CD14-positive monocyte (primary cell): ENCODE results near the gene TSPAN7. TPM values are rescaled to one million over a fixed set of nuclear protein-coding genes. Genes with fewer than 3 reads are reported as not detected.

Source experiments
- DNase-seq, 3 donors: peaks; one replicate each; pipeline ENCODE4 v3.0.0-alpha.2; 2011 to 2022
- H2AFZ ChIP-seq: 2 replicates; pipeline ENCODE4 v1.6.0; 2012; ENCODE audit warnings: mild to moderate bottlenecking, low read depth, low read length, inconsistent platforms; ENCODE audit not compliant: insufficient read depth, poor library complexity, severe bottlenecking
- H3K27ac ChIP-seq, 2 donors: 1 replicate in 1 of 2; 2 replicates in 1 of 2; pipeline ENCODE4 v1.5.1; 2012 to 2013; ENCODE audit warnings: low read length in 2 of 2, control low read depth in 1 of 2, inconsistent platforms in 1 of 2, low read depth in 1 of 2, mild to moderate bottlenecking in 1 of 2
- H3K27me3 ChIP-seq, 2 donors: one replicate each; pipeline versions ENCODE4 v1.6.0 to v1.6.1; 2011 to 2013; ENCODE audit warnings: low read length in 2 of 2; ENCODE audit not compliant: control insufficient read depth in 2 of 2, insufficient read depth in 2 of 2
- H3K36me3 ChIP-seq, 2 donors: replicated peaks in 1 of 2; 1 replicate in 1 of 2; 2 replicates in 1 of 2; pipeline versions ENCODE4 v1.5.1 to v1.6.1; 2012 to 2013; ENCODE audit warnings: low read length in 2 of 2, control low read depth in 1 of 2, inconsistent platforms in 1 of 2, mild to moderate bottlenecking in 1 of 2; ENCODE audit not compliant: insufficient read depth in 2 of 2, control insufficient read depth in 1 of 2
- H3K4me1 ChIP-seq, 2 donors: 1 replicate in 1 of 2; 2 replicates in 1 of 2; pipeline versions ENCODE4 v1.5.1 to v1.6.1; 2012 to 2013; ENCODE audit warnings: low read length in 2 of 2, control low read depth in 1 of 2, inconsistent platforms in 1 of 2, mild to moderate bottlenecking in 1 of 2, moderate library complexity in 1 of 2; ENCODE audit not compliant: insufficient read depth in 2 of 2, control insufficient read depth in 1 of 2
- H3K4me2 ChIP-seq: replicated peaks from 2 replicates; pipeline ENCODE3; 2012; ENCODE audit warnings: low read length, moderate library complexity, mild to moderate bottlenecking; ENCODE audit not compliant: poor library complexity, severe bottlenecking; ENCODE audit errors: extremely low read depth
- H3K4me3 ChIP-seq, 3 experiments: fragments of 200-600 bp in 1 of 3; sonication (generic) in 1 of 3; replicated peaks in 1 of 3; 1 replicate in 2 of 3; 2 replicates in 1 of 3; pipeline ENCODE4 v1.5.1; 2011 to 2013; ENCODE audit warnings: low read length in 3 of 3, mild to moderate bottlenecking in 3 of 3, control low read depth in 2 of 3, low read depth in 2 of 3, inconsistent platforms in 1 of 3, moderate library complexity in 1 of 3
- H3K79me2 ChIP-seq: 2 replicates; pipeline ENCODE4 v1.6.0; 2012; ENCODE audit warnings: mild to moderate bottlenecking, control low read depth, inconsistent platforms, low read length, moderate library complexity; ENCODE audit not compliant: insufficient read depth
- H3K9ac ChIP-seq: 2 replicates; pipeline ENCODE4 v1.6.0; 2017; ENCODE audit warnings: low read length, mild to moderate bottlenecking; ENCODE audit not compliant: insufficient read depth, poor library complexity, severe bottlenecking
- H3K9me3 ChIP-seq, 2 donors: replicated peaks in 1 of 2; 1 replicate in 1 of 2; 2 replicates in 1 of 2; pipeline versions ENCODE4 v1.5.1 to v1.6.1; 2012 to 2013; ENCODE audit warnings: low read length in 2 of 2, control low read depth in 1 of 2; ENCODE audit not compliant: control insufficient read depth in 1 of 2, insufficient read depth in 1 of 2
- H4K20me1 ChIP-seq: 2 replicates; pipeline ENCODE4 v1.6.0; 2012; ENCODE audit warnings: mild to moderate bottlenecking, low read length, control low read depth, moderate library complexity; ENCODE audit not compliant: insufficient read depth
- H3K27ac Mint-ChIP-seq, 7 donors: one replicate each; pipeline ENCODE4 v1.8.0; 2020; ENCODE audit warnings: mild to moderate bottlenecking in 7 of 7, mixed read lengths in 7 of 7, moderate library complexity in 6 of 7, inconsistent platforms in 2 of 7
- H3K27me3 Mint-ChIP-seq, 3 donors: one replicate each; pipeline ENCODE4 v1.8.0; 2021 to 2022; ENCODE audit warnings: low read depth in 3 of 3, mild to moderate bottlenecking in 3 of 3, mixed read lengths in 3 of 3, moderate library complexity in 3 of 3, inconsistent platforms in 1 of 3
- H3K36me3 Mint-ChIP-seq, 2 donors: one replicate each; pipeline ENCODE4 v1.8.0; 2020; ENCODE audit warnings: mixed read lengths in 2 of 2, inconsistent platforms in 1 of 2, mild to moderate bottlenecking in 1 of 2
- H3K4me1 Mint-ChIP-seq: one replicate; pipeline ENCODE4 v1.8.0; 2020; ENCODE audit warnings: mild to moderate bottlenecking, mixed read lengths
- H3K4me3 Mint-ChIP-seq, 2 donors: one replicate each; pipeline ENCODE4 v1.8.0; 2020; ENCODE audit warnings: mild to moderate bottlenecking in 2 of 2, mixed read lengths in 2 of 2, moderate library complexity in 1 of 2
- H3K9me3 Mint-ChIP-seq, 7 donors: one replicate each; pipeline ENCODE4 v1.8.0; 2020 to 2022; ENCODE audit warnings: mixed read lengths in 7 of 7, mild to moderate bottlenecking in 6 of 7, moderate library complexity in 6 of 7, inconsistent platforms in 2 of 7
- CTCF ChIP-seq: fragments of 200-600 bp; IDR thresholded peaks from one replicate; pipeline ENCODE4 v1.8.0; 2022; ENCODE audit warnings: antibody characterized with exemption, mild to moderate bottlenecking
- WGBS: methylation state at CpG from one replicate; pipeline ENCODE4 v1.1.5; 2013; ENCODE audit warnings: missing lambda C conversion rate; ENCODE audit not compliant: insufficient coverage; 5-methylcytosine and 5-hydroxymethylcytosine counted together
- intact Hi-C, 2 donors: fragments of 100-400 bp; cut with micrococcal nuclease; formaldehyde crosslinking; loops; one replicate each; pipeline versions ENCODE4 v1.15.0 to v1.15.1; 2023
- polyA plus RNA-seq, 3 donors: library from polyadenylated mRNA; depleted of rRNA in 1 of 3; unstranded in 2 of 3; stranded (reverse) in 1 of 3; fragments of 300-500 nt in 2 of 3; fragments of >200 nt in 1 of 3; fragmentation: Illumina TruSeq in 2 of 3; gene quantifications; 1 replicate in 2 of 3; 2 replicates in 1 of 3; pipeline ENCODE4 v1.2.3, GENCODE V29; 2012 to 2021

The TSPAN7 gene
- polyA plus RNA-seq, 3 donors = not detected

GRCh38 chrX:38726612-38727011 lies 165.3 kb downstream of the TSPAN7 start:
- no peak overlapping the region for H3K9ac ChIP-seq
- no peaks in the 10 kb centered on the region for H3K36me3 ChIP-seq
- no peak for DNase-seq
- intact Hi-C loops = no loop called here
- no peaks in the 10 kb centered on the region for H3K4me1 ChIP-seq
- no peak overlapping the region for H3K27ac Mint-ChIP-seq
- no peaks in the 10 kb centered on the region for H3K36me3 Mint-ChIP-seq
- no peak for TF ChIP-seq CTCF
- WGBS = no CpG with 5 or more reads among the region's 2 CpGs
- no peak overlapping the region for H3K4me3 ChIP-seq
- H3K4me1 Mint-ChIP-seq = peaks cover 4% of the 10 kb centered on the region
- peaks cover 0 to 5% (median 0%) of the 10 kb centered on the region in 7 donors for H3K9me3 Mint-ChIP-seq
- H3K27me3 ChIP-seq = no peaks in the 10 kb centered on the region
- H3K79me2 ChIP-seq = no peaks in the 10 kb centered on the region
- H3K4me3 Mint-ChIP-seq = no peak overlapping the region
- no peaks in the 10 kb centered on the region for H4K20me1 ChIP-seq
- H3K27ac ChIP-seq = no peak overlapping the region
- no peak overlapping the region for H2AFZ ChIP-seq
- no peak overlapping the region for H3K4me2 ChIP-seq
- H3K27me3 Mint-ChIP-seq = peaks cover 0 to 2% (median 0%) of the 10 kb centered on the region in 3 donors
- no peaks in the 10 kb centered on the region for H3K9me3 ChIP-seq

- H3K27ac ChIP-seq = no peak overlapping the region
- H3K4me2 ChIP-seq = no peak overlapping the region
- no peaks in the 10 kb centered on the region for H3K79me2 ChIP-seq
- Mint-ChIP-seq H3K4me3 (no peak overlapping the region), H3K4me1 (no peaks in the 10 kb centered on the region), H3K9me3 (peaks cover 0 to 5% (median 0%) of the 10 kb centered on the region in 7 donors), H3K36me3 (no peaks in the 10 kb centered on the region), H3K27me3 (peaks cover 0 to 5% (median 0%) of the 10 kb centered on the region in 3 donors), H3K27ac (no peak overlapping the region)
- H3K4me1 ChIP-seq = no peaks in the 10 kb centered on the region
- H3K36me3 ChIP-seq = no peaks in the 10 kb centered on the region
- WGBS = no CpG with 5 or more reads among the region's 3 CpGs
- no peak overlapping the region for H3K9ac ChIP-seq
- no peaks in the 10 kb centered on the region for H4K20me1 ChIP-seq
- intact Hi-C loops = no loop called here
- TF ChIP-seq CTCF = no peak
- no peaks in the 10 kb centered on the region for H3K9me3 ChIP-seq
- no peaks in the 10 kb centered on the region for H3K27me3 ChIP-seq
- no peak for DNase-seq
- no peak overlapping the region for H2AFZ ChIP-seq
- no peak overlapping the region for H3K4me3 ChIP-seq
Observed at GRCh38 chrX:38727668-38728067, 166.3 kb downstream of the TSPAN7 start.
